Heart right ventricle (tissue), 16 donors: ENCODE data around the gene SLC46A2. TPM values are rescaled to one million over a fixed set of nuclear protein-coding genes. Genes with fewer than 3 reads are reported as not detected.

Source experiments
- ATAC-seq, 8 donors: fragments of 200-7000 bp; cut with Tn5 transposase; one replicate each; pipeline ENCODE4 v1.9.1; 2020; ENCODE audit warnings: mild to moderate bottlenecking in 8 of 8, moderate library complexity in 8 of 8, moderate number of reproducible peaks in 1 of 8
- DNase-seq, 2 donors: peaks; one replicate each; pipeline ENCODE4 v3.0.0-alpha.2; 2020
- H3K27ac ChIP-seq, 10 donors: fragments of 200-600 bp; sonication (generic) in 2 of 10; one replicate each; pipeline versions ENCODE4 v1.5.0 to v1.8.0; 2020 to 2022; ENCODE audit warnings: mild to moderate bottlenecking in 3 of 10
- H3K27me3 ChIP-seq, 7 donors: fragments of 200-600 bp; one replicate each; pipeline ENCODE4 v1.8.0; 2021 to 2022; ENCODE audit warnings: mild to moderate bottlenecking in 2 of 7
- H3K36me3 ChIP-seq, 9 donors: fragments of 200-600 bp; sonication (generic) in 1 of 9; one replicate each; pipeline versions ENCODE4 v1.5.0 to v1.8.0; 2020 to 2022; ENCODE audit warnings: mild to moderate bottlenecking in 2 of 9
- H3K4me1 ChIP-seq, 9 donors: fragments of 200-600 bp; sonication (generic) in 1 of 9; one replicate each; pipeline versions ENCODE4 v1.5.0 to v1.8.0; 2020 to 2022; ENCODE audit warnings: mild to moderate bottlenecking in 4 of 9
- H3K4me3 ChIP-seq, 10 donors: fragments of 200-600 bp; sonication (generic) in 2 of 10; one replicate each; pipeline versions ENCODE4 v1.5.0 to v1.8.0; 2020 to 2022; ENCODE audit warnings: mild to moderate bottlenecking in 7 of 10, moderate library complexity in 2 of 10
- H3K9me3 ChIP-seq, 11 donors: fragments of 200-600 bp in 10 of 11; sonication (generic) in 2 of 11; one replicate each; pipeline versions ENCODE4 v1.5.0 to v1.8.0; 2013 to 2022; ENCODE audit warnings: mild to moderate bottlenecking in 2 of 11, control low read depth in 1 of 11, moderate library complexity in 1 of 11
- CTCF ChIP-seq, 9 donors: fragments of 200-600 bp; sonication (generic) in 2 of 9; IDR thresholded peaks; one replicate each; pipeline versions ENCODE4 v1.5.0 to v1.8.0; 2021 to 2022; ENCODE audit warnings: antibody characterized with exemption in 9 of 9, mild to moderate bottlenecking in 5 of 9, moderate library complexity in 1 of 9
- WGBS, 2 donors: extraction: QIAGEN DNeasy Blood & Tissue Kit; methylation state at CpG; one replicate each; pipeline ENCODE4 v1.1.7; 2013; ENCODE audit warnings: inconsistent platforms in 1 of 2; 5-methylcytosine and 5-hydroxymethylcytosine counted together
- intact Hi-C, 10 donors: fragments of 100-400 bp; cut with DNase I; formaldehyde crosslinking; loops; one replicate each; pipeline versions ENCODE4 v1.11.1 to v1.14.2; 2022
- polyA plus RNA-seq, 2 donors: library from polyadenylated mRNA; stranded (reverse); fragments of 200-250 nt; gene quantifications; one replicate each; pipeline ENCODE4 v1.2.3, GENCODE V29; 2013
- total RNA-seq, 10 donors: library from RNA; stranded (reverse); fragmentation: NEBNext Ultra II Directional in 3 of 10; extraction: Animal tissue kit (Norgen Biotek cat#: 25700) in 3 of 10; gene quantifications; one replicate each; pipeline versions ENCODE4 v1.2.1 to v1.2.4, GENCODE V29; 2021 to 2023
- donor health status: Arrhythmogenic right ventricular cardiomyopathy.
- donor health status: ischemic (EF 13 %, LVEDD 7.1; RV severe dilation, severe dysfunction).
- donor health status: healthy with polysubstance abuse.
- donor health status: DM: no; HTN: yes; CAD: no.
- donor health status: DM: no; HTN: no; CAD: no.
- donor health status: ischemic (EF 25% LVEDD 6.9; RV normal size, moderate dysfunction).
- donor health status: ischemic (EF 25% LVEDD 5.7; RV mildly dilated, moderate dysfunction).
- donor health status: healthy.
- donor health status: DM: yes; HTN: yes; CAD: no.
- donor health status: Ischemic cardiomyopathy.
- donor health status: ischemic (EF 35%, LVEDD 5.7; RV mildly dilated, moderate dysfunction).
- donor health status: nonischemic (EF 11% LVEDD 7.7; RV severe dilation, severe dysfunction).
- donor health status: DM: yes; HTN: yes; CAD: no.
- donor health status: PGD.
- donor health status: ischemic (EF 29% LVEDD 5.4; RV normal size, mild dysfunction).
- donor health status: nonischemic (EF 23%, LVEDD 6.1; RV moderate dilation, normal function).

SLC46A2 gene
- total and polyA plus RNA-seq, 12 donors = 0.06 to 0.42 (median 0.15) TPM; not detected in 9

GRCh38 chr9:112854657-112855056, 36.0 kb downstream of the SLC46A2 start:
- H3K4me1 ChIP-seq = peaks cover 0 to 31% (median 0%) of the 10 kb centered on the region in 9 donors
- no peak overlapping the region for H3K27ac ChIP-seq
- WGBS, 2 donors = 90% methylated on average over 10 of the region's 10 CpGs
- H3K9me3 ChIP-seq = no peaks in the 10 kb centered on the region
- H3K4me3 ChIP-seq = no peak overlapping the region
- intact Hi-C loops = no loop called here
- DNase-seq (no peak), ATAC-seq (peak in 1 of 8 donors; percentile 19)
- H3K36me3 ChIP-seq = peaks cover 0 to 38% (median 0%) of the 10 kb centered on the region in 9 donors
- no peak for TF ChIP-seq CTCF (IDR thresholded peaks at IDR 0.05)
- H3K27me3 ChIP-seq = no peaks in the 10 kb centered on the region

GRCh38 chr9:112853882-112854585, 36.6 kb downstream of the SLC46A2 start:
- H3K9me3 ChIP-seq = no peaks in the 10 kb centered on the region
- H3K27ac ChIP-seq = no peak overlapping the region
- DNase-seq = no peak
- peaks cover 0 to 38% (median 0%) of the 10 kb centered on the region in 9 donors for H3K36me3 ChIP-seq
- H3K27me3 ChIP-seq = no peaks in the 10 kb centered on the region
- TF ChIP-seq CTCF (IDR thresholded peaks at IDR 0.05) = no peak
- peaks cover 0 to 30% (median 0%) of the 10 kb centered on the region in 9 donors for H3K4me1 ChIP-seq
- 86 to 87% methylated on average over 13 of the region's 13 CpGs for WGBS, 2 donors
- no peak overlapping the region for H3K4me3 ChIP-seq
- intact Hi-C loops = no loop called here
- ATAC-seq = no peak

- intact Hi-C loops = no loop called here
- no peak overlapping the region for H3K4me3 ChIP-seq
- DNase-seq (no peak), ATAC-seq (no peak)
- H3K4me1 ChIP-seq = peaks cover 0 to 27% (median 0%) of the 10 kb centered on the region in 9 donors
- no peak for TF ChIP-seq CTCF (IDR thresholded peaks at IDR 0.05)
- H3K27ac ChIP-seq = no peak overlapping the region
- no peaks in the 10 kb centered on the region for H3K9me3 ChIP-seq
- WGBS, 2 donors = 64 to 72% methylated on average over 13 of the region's 13 CpGs
- H3K36me3 ChIP-seq = peaks cover 0 to 38% (median 0%) of the 10 kb centered on the region in 9 donors
- no peaks in the 10 kb centered on the region for H3K27me3 ChIP-seq
Measured at GRCh38 chr9:112852741-112853504, 37.8 kb downstream of the SLC46A2 start.

- TF ChIP-seq CTCF (IDR thresholded peaks at IDR 0.05) = no peak
- no peak overlapping the region for H3K4me3 ChIP-seq
- intact Hi-C loops = no loop called here
- no peaks in the 10 kb centered on the region for H3K9me3 ChIP-seq
- DNase-seq = no peak
- ATAC-seq = no peak
- peaks cover 0 to 38% (median 0%) of the 10 kb centered on the region in 9 donors for H3K36me3 ChIP-seq
- WGBS, 2 donors = 91 to 95% methylated on average over 6 of the region's 6 CpGs
- H3K27ac ChIP-seq = no peak overlapping the region
- peaks cover 0 to 35% (median 0%) of the 10 kb centered on the region in 9 donors for H3K4me1 ChIP-seq
- H3K27me3 ChIP-seq = no peaks in the 10 kb centered on the region
Measured at GRCh38 chr9:112850840-112851239, 39.8 kb downstream of the SLC46A2 start.
